ENCODE results near the gene MYLK2.

Gene MYLK2

DNA sequence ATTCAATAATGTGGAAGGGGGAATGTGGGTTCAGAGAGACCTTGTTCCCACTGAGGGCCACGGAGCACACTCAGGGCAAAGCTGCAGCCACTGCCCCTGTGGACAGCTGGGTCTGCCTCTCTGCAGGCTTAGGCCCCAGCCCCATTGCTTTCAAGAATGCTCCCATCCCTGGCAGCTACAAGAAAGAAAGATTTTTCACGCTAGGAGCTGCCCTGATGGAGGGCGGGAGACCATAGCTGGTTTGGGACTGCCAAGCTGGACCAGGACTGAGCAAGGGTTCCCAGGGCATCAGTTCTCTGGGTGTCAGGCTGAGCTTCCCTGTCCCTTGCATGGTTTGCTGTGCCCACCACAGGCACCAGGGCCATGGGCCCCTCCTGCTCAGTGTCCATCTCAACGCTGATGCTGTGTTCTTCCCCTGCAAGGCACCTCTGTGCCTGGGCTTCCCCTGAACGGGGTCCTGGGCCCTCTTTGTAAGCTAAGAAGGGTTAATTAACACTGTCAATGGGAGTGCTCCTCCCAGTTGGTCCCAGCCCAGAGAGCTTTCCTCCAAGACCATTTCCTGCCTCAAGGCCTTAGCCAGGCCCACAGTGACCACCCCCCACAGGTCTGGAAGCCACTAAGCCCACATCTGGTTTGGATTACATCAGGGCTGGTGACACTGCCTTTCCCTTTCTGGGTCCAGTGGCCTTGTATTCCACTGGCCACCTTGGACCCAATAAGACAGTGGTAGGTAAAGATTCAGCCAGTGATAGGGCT, 17.9 kb downstream of the MYLK2 start:
- DNase-seq, result no peak

DNA sequence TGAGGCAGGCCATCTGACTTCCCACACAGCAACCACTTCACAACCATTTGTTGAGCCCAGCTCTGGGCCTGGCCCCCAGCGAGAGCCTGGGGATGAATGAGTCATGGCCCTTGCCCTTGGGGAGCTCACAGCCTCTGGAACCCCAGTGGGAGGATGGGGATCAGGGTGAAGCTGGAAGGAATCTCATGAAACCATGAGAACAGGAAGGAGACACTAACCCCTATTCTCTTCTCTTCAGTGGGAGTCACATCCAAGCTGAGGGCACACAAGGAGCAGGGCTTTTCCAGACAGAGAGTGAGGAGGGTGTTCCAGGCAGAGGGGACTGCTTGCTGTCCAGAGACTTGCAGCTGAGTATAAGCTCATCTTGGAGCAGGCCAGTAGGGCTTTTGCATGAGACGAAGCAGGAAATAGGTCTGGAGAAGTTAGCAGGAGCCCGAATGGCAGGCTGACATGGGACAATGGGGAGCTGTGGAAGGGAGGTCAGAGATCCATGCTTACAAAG, 18.8 kb downstream of the MYLK2 start:
- no peak for DNase-seq

DNA sequence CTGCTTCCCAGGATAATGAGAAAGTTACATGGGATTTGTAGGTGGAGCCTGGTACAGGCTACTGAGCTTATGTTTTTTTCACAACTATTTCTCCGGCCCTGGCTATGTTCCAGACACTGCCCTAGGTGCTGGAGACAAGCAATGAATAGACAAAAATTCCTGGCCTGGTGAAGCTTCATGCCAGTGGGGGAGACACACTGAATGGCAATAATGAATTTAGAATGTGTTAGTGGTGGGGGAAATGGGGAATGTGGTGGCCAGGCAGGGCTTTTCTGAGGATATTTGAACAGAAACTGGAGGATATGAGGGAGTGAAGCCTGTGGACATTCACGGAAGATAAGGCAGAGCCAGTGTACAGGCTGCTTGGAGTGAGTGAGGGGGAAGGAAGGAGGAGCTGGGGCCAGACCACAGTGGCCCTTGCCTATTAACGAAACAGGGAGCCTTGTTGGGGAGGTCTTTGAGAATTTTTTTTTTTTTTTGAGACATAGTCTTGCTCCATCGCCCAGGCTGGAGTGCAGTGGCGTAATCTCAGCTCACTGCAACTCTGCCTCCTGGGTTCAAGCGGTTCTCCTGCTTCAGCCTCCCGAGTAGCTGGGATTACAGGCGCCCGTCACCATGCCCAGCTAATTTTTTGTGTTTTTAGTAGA, 19.6 kb downstream of the MYLK2 start:
- no peak for DNase-seq

DNA sequence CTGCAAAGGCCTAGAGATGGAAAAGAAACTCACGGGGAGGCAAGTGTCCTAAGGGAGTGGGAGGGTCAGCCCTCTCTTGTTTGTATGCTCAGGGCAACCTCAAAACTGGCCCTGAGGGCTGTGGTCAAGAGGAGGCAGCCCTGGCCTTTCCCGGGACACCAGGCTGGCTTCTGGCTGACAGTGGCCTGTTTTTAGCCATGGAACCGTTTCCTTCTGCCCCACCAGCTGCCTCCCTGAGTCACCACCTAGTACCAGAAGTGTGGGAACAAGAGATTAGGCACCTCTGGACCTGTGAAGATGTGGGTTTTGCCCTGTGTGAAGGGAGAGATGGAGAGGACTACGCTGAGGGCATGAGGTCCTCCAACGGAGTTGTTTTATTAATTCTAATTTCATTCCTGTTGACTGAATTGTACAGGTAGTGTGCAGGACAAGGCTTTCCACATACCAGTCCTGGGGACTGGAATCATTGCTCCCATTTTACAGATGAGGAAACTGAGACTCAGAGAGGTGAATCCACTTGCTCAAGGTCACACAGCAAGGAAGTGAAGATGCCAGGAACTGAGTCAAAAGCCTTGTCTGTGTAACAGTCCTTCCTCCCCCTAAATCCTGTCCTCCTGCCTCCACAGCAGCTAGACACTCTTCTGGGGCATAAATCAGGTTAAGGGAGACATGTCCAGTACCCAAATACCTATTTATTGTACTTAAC, 20.8 kb downstream of the MYLK2 start:
- no peak for DNase-seq

DNA sequence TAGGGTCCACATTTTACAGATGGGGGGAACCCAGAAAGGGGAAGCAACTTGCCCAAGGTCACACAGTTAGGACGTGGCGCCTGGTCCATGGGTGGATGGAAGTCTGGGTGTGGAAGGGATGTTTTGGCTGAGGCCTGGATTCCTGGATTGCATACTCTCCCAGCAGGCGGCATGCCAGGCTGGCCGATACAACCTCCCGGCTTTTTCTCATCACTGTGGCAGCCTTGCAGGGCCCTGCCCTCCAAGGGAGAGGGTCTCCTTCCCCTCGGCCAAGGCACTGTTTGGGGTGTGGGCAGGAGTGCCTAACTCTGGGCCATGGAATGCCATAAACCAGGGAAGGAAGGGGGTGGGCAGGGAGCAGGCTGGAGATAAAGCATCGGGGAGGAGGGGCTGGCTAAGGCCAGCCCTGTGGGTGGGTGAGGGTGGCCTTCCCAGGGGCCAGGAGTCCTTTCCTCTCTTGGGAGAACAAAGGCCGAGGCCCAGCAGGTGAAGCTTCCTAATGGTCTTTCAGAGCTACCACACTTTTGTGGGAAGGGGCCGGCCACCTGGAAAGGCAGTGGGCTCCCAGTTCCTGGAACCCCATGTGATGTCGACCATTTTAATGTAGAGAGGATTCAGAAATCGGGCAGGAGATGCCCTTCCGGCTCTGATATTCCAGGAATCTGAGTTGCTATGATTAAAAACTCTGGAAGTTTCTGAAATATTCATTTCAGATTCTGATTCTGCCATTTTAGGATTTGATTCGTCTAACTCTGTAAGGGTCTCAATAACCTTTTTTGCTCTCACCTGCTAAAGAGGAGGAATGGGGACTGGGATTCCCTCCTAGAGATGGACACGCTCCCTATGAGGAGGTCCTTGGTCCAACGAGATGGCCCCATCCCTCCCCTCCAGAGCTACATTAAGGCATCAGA, 22.0 kb downstream of the MYLK2 start:
- DNase-seq, result no peak

DNA sequence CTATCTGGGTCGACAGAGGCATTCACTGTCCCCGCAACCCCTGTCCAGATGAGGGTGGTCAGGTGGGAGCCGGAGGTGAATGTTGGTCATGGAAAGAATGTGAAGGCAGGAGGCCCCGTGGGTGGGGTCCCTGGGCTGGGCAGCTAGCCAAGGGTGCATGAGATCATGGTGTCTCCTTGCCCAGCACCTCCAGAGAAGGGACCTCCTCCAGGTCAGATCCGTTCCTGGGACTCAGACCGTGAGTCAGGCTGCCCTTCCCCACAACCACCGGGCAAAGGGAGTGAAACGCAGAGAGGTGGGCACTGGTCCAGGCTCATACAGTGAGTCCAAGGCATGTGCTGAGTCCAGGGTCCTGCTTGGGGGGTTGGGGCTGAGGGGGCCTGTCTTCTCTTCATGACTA, 22.8 kb downstream of the MYLK2 start:
- no peak for DNase-seq

DNA sequence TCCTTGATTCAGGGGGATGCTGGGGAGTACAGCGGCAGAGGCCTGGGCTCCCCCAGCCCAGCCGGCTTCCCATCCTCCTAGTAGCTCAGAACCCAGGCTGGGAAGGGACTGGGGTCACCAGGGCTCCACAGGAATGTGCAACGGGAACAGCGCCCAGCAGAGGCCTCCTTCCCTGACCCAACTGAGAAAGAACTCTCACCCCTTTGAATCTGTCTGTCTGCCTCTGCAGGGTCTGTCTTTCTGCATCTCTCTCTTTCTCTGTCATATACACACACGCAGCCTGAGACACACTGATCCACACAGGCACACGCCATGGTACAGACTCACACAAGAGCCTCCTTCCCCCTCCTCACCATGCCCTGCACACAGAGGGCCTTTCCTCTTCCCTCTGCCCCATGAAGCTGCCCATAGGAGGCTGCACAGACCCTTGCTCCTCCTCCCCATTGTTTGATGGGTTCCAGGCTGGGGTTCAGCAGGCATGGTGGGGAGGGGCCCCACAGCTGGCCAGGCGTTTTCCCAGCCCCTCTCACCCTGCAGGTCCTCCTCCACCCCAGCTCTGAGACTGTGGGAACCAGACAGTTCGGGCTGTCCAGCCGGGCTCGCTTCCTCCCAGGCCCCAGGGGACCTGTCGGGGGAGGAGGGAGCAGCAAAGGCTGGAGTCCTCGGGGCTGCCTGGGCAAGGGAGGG, 23.5 kb downstream of the MYLK2 start:
- no peak for DNase-seq

DNA sequence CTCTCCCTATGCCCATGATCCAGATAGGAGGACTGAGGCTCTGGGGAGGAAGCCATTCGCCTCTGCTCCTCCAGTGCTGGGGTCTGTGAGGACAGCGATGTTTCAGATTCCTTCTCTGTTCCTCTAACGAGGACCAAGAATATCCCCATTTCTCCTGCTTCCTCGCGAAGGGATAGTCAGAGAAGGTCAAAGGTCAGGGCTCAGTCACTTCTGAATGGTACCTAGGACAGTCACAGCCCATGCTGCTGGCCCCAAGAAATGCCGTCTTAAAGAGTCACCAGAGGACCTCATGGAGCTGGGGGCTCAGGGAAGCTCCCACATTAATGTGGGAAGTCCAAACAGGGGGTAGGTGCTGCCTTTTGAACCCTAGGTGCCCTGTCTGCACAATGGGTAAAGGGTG, 24.1 kb downstream of the MYLK2 start:
- DNase-seq, result no peak

DNA sequence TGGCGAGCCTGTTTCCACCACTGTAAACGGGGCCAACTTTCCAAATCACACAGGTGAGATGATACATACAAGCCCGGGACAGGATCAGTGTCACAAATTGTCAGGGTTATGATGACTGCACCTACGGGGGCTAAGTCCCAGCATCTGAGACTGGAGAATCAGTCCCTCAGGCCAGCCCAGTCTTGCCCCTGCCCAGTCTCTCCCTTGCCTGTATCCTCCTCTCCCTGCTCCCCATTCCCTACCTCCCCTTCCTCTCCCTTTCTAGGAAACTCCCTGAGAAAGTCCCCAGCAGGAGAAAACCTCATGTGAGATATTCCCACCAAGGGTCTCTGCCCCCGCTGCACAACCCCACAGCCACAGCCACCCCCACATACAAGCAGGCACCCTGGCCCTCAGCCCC, 24.7 kb downstream of the MYLK2 start:
- DNase-seq, result no peak

DNA sequence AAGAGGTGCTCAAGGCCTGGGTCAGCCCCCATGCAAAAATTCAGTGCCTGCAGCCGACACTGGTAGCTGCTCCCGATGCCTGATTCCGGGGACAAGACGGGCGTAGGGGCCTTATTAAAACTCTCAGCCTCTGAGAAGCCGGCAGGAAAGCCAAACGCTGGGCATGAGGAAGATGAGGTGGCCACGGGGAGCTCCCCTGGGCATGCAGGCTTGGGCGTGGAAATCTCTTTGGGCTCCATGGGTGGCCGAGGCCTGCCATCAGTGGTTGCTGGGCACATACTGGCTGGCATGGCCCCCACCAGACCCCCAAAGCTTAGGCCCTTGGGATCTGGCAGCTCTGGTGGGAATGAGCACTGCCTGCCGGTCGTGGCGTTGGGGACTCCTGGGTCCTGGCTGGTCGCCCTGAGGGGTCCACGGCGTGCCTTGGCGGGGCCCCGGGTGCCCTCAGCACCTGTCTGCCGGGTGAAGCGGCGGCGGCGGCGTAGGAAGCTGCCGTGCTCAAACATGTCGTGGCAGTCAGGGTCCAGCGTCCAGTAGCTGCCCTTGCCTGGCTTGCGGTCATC, 25.7 kb downstream of the MYLK2 start:
- no peak for DNase-seq

DNA sequence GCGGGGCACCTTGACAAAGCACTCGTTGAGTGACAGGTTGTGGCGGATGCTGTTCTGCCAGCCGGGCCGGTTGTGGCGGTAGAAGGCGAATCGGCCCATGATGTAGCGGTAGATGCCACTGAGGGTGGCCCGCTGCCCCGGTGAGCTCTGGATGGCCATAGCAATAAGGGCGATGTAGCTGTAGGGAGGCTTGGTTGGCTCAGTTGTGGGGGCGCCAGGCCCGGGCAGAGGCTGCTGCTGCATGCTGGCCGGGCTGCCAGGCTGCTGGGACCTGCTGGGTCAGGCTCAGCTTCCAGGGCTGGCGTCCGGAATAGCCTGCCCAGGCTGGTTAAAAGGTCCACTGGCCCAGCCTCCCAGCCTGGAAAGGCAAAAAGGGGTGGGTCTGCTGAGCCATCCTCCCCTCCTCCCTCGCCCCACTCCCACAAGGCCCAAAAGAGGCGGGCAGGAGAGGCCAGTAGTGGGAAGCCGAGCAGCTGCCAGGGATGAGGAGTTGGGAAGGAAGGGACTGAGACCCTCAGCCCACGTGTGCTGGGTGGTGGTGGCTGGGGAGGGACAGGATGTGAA, 26.2 kb downstream of the MYLK2 start, which contains the start of gene FOXS1:
Gene FOXS1, minus strand, starts transcription at position 305 of the 564 bp plus-strand sequence. Its CDS starts 62 bp downstream, at position 243.
- no peak for DNase-seq

DNA sequence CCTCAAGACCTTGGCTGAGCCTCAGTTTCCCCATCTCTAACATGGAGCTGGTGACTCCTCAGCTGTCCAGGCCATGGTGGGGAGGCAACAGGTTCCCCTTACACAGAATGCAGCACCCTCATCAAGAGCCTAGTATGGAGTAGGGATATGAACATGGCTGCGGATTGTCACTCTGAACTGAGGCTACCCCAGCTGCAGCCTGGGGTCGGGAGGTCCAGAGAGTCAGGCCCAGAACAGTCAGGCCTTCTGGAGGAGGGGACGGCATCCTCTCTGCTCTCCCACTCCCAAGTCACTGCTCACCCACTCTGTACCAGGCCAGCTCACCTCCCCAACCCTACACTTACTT, 27.6 kb downstream of the MYLK2 start:
- no peak for DNase-seq

DNA sequence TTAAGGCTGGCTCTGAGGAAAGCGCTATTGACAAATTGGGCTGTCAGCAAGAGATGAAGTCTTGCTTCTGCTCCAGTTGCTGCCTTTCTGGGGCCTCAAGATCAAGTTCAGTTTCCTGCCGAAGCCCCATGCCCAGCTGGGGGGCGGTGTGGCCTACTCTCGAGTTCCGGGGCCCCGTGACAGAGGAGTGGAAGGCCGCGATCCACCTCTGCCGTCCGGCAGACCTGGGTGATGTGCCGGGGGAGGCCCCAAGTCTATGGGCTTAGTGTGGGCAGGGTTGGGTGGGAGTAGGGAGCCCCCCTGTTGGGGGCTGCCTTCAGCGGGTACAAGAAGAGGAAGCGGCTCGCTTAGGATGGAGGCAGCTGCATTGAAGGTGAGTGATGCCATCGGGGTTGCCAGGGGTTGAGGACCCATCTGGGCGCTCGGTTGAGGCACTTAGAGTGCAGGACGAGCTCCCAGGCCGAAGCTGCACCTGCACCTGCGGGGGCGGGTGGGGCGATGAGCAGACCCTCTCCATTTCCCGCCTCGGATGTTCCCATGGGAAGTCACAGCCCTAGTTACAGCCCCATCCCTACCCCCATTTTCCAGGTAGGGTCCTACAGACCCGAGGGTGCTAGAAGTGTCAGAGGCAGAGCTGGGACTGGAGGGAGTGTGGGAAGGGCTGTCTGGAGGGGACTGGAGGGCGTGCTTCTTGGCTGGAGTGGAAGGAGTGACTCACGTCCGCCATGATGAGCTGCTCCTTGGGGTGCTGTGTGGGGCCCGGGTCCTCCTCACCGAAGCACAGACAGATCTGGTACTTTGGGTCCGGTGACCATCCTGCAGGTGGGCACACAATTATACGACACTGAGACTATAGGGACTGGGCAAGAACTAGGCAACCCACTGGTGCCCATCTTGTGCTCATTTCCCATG, 29.2 kb downstream of the MYLK2 start:
- DNase-seq, result no peak

DNA sequence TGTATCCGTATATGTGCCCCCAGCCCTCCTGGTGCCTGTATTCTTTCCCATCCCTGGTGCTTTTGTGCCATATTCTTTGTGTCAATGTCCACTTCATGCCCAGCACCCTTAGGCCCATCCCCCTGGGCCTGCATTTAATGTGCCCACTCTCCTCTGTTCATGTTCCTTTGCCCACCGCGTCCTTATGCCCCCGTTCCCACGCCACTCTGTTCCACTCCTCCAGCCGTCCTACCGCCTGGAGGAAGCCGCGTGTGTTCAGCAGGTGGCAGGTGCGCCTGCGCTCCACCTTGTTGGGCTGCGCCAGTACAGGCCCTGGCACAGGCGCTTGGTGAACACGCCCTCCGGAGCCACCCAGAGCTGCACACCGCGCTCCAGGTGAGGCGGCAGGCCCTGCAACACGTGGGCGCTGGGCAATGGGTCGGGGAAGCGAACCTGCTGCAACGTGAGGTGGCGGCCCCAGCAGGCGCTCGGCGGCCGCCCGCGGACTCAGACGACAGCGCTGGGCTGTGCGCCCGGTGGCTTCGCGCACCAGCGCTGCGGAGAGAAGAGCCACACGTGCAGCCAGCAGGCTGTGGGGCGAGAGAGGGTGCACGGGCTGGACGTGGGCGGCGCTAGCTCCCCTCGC, 30.3 kb downstream of the MYLK2 start:
- no peak for DNase-seq

DNA sequence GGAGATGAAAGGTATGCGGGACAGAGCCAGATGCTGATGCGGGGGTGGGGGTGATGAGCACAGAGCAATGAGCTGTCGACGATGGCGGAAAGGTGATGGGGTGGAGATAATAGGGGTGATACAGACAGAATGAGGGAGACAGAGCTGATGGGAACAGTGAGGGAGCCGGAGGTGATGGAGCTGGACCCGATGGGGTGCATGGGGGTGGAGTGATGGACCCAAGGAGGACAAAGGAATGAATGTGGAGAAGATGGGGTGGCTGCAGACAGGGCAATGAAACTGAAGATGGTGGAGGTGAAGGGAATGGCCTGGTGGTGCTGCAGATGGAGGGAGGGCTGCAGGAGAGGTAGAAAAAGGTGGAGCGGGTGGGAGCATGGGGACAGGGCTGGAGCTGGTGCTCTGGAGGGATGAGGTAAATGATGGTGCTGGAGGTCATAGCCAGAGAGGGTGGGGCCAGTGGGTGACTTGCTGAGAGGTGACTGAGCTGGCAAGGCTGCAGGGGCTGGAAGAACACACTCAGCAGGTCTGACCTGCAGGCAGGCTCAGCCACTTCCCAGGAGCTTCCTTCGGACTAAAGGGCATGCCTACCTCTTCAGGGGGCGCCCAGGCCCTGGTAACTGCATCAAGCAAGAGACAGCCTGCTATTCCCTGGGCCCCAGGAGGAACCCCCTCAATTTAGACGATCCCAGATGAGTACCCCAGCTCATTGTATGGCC, 32.2 kb downstream of the MYLK2 start:
- no peak for DNase-seq

DNA sequence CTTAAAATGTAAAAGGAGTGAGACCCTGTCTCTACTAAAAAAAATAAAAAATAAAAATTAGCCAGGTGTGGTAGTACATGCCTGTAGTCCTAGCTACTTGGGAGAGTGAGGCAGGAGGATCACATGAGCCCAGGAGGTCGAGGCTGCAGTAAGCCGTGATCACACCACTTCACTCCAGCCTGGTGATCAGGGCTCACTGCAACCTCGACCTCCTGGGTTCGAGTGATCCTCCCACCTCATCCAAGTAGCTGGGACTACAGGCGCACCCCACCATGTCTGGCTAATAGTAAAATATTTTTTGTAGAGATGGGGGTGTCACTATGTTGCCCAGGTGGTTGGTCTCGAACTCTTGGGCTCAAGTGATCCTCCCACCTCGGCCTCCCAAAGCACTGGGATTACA, 34.3 kb downstream of the MYLK2 start:
- DNase-seq, result no peak

DNA sequence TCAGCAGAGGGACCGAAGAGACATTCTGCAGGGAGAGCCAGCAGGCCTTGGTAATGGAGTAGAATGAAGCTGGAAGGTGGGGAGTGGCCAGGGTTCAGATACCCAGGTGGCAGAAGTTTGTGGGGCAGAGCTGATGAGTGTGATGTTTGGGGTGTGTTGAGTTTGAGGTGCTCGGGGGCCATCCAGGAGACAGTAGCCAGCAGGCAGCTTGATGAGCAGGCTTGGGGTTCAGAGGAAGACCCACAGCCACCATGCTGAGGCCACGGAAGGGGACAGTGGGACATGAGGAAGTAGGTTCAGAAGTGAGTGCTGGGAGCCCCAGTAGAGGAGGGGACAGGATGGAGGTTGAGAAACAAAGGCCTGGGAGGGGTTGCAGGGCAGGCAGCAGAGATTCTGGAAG, 37.4 kb downstream of the MYLK2 start:
- DNase-seq, result no peak

DNA sequence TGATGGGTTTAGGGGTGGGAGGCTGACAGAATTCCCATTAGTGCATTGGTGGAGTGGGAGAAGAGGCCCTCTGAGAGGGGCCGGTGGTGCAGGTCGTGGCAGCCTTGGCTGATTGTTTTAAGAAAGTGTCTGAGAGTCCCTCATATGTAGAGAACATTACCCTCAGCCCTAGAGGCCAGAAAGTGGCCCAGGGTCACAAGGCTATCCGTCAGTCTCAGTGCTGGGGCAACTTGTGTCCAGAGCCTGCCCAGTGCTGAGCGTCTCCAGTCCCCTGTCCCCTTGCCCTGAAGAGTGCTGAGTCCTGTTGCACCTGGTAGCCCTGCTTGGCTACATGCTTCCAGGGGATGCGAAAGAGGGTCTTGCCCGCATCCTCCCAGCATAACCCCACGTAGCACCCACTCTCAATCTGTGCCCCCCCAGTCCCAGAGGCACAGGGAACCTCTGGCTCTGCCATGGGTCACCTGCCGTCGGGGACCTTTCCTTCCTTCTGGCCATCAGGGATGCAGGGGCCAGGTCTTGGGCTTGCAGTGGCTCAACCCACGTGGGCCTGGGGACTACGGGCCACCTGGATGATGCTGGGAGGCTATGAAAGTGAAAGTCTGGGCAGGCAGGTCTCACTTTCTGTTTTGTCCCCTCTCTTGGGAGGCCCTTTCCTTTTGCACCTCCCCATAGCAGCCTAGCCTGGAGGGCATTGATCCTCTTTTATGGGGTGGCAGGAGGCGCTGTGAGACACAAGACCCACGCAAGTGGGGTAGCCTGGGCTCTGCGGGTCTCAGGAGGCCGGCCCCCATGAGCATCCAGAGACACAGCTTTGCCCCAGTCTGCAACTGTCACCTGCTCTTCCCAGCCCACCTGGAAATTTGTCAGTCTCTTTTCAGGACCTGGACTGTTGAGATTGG, 39.0 kb downstream of the MYLK2 start:
- DNase-seq, result no peak
